ENCODE results near the gene CADM1. TPM values are rescaled to one million over a fixed set of nuclear protein-coding genes. Genes with fewer than 3 reads are reported as not detected.

CADM1 gene
- total and polyA plus RNA-seq, 9 of the 15 experiments (the other 6 are each of a cell fraction or from before 2014, with no cell fraction given) = 0.42 TPM; not detected in 8

- no peaks in the 10 kb centered on the region for H3K9me3 ChIP-seq (replicated peaks; ENCODE audit: control insufficient read depth, insufficient read depth, low read depth, low read length)
- H4K20me1 ChIP-seq (replicated peaks; ENCODE audit: control insufficient read depth, insufficient read depth, low read length) = no peaks in the 10 kb centered on the region
- no peaks in the 10 kb centered on the region for H3K9me1 ChIP-seq (ENCODE audit: control insufficient read depth, insufficient read depth, low read length)
- POLR2A ChIA-PET = no interaction called here
- H3K4me1 ChIP-seq (replicated peaks in 1 of 2; ENCODE audit: control insufficient read depth in 2 of 2, insufficient read depth in 2 of 2, low read length in 2 of 2) = no peaks in the 10 kb centered on the region
- in situ Hi-C loops (cut with MboI) (no loop called here), intact Hi-C loops (cut with micrococcal nuclease) (no loop called here)
- no peak overlapping the region for H2AFZ ChIP-seq (ENCODE audit: low read depth, low read length)
- no peaks in the 10 kb centered on the region for H3K27me3 ChIP-seq (ENCODE audit: control insufficient read depth in 2 of 2, insufficient read depth in 2 of 2, low read length in 2 of 2)
- ATAC-seq (no peak), FAIRE-seq (no peak), DNase-seq (ENCODE audit: extremely low read depth in 1 of 4, low spot score in 3 of 4) (no peak)
- whole genome bisulfite sequencing (ENCODE audit: insufficient coverage, low coverage, missing lambda C conversion rate) = 0% methylated on average over 5 of the region's 5 CpGs
- no peak overlapping the region for H3K27ac ChIP-seq (ENCODE audit: extremely low read depth, low read depth, low read length)
- CTCF ChIA-PET (ENCODE audit: low intra/inter-chr PET ratio) = no interaction called here
- no peak overlapping the region for H3K4me3 ChIP-seq
- H3K4me2 ChIP-seq (ENCODE audit: insufficient read depth, low read length) = no peak overlapping the region
- no peak overlapping the region for H3K9ac ChIP-seq (ENCODE audit: insufficient read depth in 1 of 2, low read depth in 2 of 2, low read length in 2 of 2)
- no TSS peak for BruUV-seq (replicated peaks)
- no peaks in the 10 kb centered on the region for H3K36me3 ChIP-seq (ENCODE audit: control insufficient read depth, insufficient read depth, low read length)
- H3K79me2 ChIP-seq (ENCODE audit: control insufficient read depth, insufficient read depth, low read length) = no peaks in the 10 kb centered on the region
- TF ChIP-seq CREM (IDR thresholded peaks at IDR 0.05; ENCODE audit: low read depth) (no peak), MBD2 (IDR thresholded peaks at IDR 0.05; ENCODE audit: borderline replicate concordance, low read depth) (no peak), BRCA1 (IDR thresholded peaks at IDR 0.05) (no peak), BRCA1 (CRISPR knock-in tag; IDR thresholded peaks at IDR 0.05) (no peak), MYNN (IDR thresholded peaks at IDR 0.05) (no peak), MYNN (CRISPR knock-in tag; IDR thresholded peaks at IDR 0.05) (no peak), CHD4 (IDR thresholded peaks at IDR 0.05; ENCODE audit: insufficient read depth, insufficient replicate concordance, low read depth, low read length, poor library complexity, severe bottlenecking) (no peak), FOXM1 (IDR thresholded peaks at IDR 0.05; ENCODE audit: low read depth) (no peak), FOXM1 (CRISPR knock-in tag; IDR thresholded peaks at IDR 0.05; ENCODE audit: low read depth) (no peak), ZNF512 (tag; IDR thresholded peaks at IDR 0.05) (no peak), PRDM10 (IDR thresholded peaks at IDR 0.05; ENCODE audit: partially characterized antibody) (no peak), SPI1 (IDR thresholded peaks at IDR 0.05; ENCODE audit: borderline replicate concordance, low read depth, low read length) (no peak), THRAP3 (IDR thresholded peaks at IDR 0.05; ENCODE audit: borderline replicate concordance) (no peak), SMARCB1 (IDR thresholded peaks at IDR 0.05; ENCODE audit: insufficient read length, low read depth) (no peak), HMG20B (CRISPR knock-in tag; IDR thresholded peaks at IDR 0.05) (no peak), SMC3 (conservative IDR thresholded peaks at IDR 0.05; ENCODE audit: insufficient read depth, low read depth, low read length) (no peak)
- TF ChIP-seq, protein P1, sequence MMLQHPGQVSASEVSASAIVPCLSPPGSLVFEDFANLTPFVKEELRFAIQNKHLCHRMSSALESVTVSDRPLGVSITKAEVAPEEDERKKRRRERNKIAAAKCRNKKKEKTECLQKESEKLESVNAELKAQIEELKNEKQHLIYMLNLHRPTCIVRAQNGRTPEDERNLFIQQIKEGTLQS (IDR thresholded peaks at IDR 0.05) = no peak
- TF ChIP-seq, protein P1 (CRISPR knock-in tag; conservative IDR thresholded peaks at IDR 0.05) = no peak
Measured at GRCh38 chr11:115439969-115440540, 64.2 kb downstream of the CADM1 start.

Measured in K562 (cell line).